Stimulated activated CD8-positive, alpha-beta memory T cell treated with anti-CD3 and anti-CD28 coated beads, Interleukin-7, amount 100 ng/mL, for 1 hour (primary cell): ENCODE results near the gene METTL4.
"Not testable (repeated sequence)": the region's sequence is repeated elsewhere in the genome, so short reads cannot be mapped to it uniquely, and the experiment has no call there.

ENCODE experiments used
- DNase-seq, 2 donors: peaks; one replicate each; pipeline ENCODE4 v3.0.0-alpha.2; 2020; ENCODE audit warnings: low read depth in 2 of 2

Gene METTL4

DNA sequence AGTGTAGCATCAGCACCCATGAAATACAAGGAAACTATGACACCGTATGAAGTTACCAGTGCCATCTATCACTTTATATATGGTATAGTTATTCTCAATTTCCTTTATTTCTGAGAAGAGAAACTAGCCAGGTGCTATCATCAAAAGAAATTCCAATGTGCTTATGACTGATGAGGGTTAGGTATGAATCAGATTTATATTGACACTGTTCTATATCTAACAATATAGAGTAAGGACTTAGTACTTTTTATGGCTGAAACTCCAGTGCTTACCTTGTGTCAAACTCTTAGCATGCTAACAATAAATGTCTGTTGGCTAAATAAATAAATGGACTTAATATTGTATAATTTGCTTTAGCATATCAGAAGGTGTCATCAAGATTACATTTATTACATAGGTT, 6.9 kb downstream of the METTL4 start:
- no peak for DNase-seq

DNA sequence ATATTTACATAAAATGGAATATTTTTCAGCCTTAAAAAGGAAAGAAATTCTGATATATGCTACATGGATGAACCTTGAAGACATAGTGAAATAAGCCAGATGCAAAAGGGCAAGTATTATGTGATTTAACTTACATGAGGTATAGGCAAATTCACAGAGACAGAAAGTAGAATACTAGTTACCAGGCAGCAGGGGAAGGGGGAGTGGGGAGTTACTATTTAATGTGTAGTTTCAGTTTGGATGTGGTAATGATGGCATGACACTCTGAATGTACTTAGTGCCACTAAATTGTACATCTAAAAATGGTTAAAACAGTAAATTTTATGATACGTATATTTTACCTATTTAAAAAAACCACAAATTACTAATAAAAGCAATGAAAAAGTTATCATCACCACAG, 12.1 kb downstream of the METTL4 start:
- DNase-seq = no peak

DNA sequence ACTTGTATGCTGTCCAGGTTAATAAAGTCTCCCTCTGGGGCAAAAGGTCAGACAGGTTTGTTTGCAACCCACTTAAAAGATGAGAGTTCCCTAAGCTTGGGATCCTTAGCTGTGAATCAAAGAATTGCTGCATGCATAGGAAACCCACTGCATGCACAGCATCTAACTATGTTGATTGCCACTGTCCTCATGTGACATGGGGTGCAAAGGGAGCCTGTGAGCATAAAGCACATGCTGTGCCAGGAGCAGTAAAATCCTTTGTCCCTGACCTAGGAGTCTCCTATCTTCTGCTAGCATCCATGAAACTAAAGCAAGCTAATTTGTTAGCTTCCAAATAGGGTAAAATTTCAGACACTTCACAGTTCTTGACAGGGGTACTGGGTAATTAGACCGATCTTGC, 13.8 kb downstream of the METTL4 start:
- DNase-seq = no peak

DNA sequence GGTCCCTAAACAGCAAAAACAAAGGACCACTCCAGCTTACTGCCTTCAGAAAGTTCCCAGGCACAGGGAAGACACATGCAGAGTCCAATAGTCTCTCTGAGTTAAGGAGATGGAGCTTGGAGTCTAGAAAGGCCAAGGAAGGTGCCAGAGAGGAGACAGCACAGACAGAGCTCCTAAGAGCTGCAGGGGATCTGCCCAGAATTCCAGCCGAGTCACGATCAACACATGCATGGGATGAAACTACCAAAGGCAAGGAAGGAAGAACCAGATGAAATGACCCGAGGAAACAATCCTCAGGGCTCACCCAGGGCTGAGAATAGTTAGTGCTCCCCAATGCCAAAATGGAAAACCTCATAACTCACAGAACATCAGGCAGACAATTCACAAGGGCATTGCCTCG, 15.4 kb downstream of the METTL4 start:
- no peak for DNase-seq

DNA sequence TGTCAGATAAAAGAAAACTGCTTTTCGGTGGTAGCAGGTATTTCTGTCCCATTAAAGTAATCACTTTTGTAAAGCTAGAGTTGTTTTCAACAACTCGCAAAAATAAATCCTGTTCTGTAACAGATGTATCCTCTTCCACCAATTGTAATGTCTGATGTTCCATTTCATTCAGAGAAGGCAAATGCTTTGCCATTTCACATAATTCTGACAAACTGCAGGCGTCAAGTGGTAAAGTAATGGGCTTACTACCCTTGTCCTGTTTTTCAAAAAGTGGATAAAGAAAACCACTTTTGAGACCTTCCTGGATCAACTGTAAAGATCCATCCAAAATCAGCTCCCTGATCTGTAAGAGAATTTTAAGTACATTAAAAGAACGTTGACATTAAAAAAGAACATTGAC, 16.6 kb downstream of the METTL4 start:
- DNase-seq = no peak

DNA sequence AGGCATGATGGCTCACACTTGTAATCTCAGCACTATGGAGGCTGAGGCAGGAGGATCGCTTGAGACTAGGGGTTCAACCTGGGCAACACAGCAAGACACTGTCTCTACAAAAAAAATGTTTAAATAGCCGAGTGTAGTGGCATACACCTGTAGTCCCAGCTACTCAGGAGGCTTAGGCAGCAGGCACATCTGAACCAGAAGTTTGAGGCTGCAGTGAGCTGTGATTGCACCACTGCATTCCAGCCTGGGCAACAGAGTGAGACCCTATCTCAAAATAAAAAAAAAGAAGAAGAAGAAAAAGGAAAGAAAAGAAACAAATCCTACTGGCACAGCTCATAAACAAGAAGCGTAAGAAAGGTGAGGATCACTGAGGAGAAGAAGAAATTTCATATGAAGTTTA, 19.9 kb downstream of the METTL4 start:
- DNase-seq = no peak

DNA sequence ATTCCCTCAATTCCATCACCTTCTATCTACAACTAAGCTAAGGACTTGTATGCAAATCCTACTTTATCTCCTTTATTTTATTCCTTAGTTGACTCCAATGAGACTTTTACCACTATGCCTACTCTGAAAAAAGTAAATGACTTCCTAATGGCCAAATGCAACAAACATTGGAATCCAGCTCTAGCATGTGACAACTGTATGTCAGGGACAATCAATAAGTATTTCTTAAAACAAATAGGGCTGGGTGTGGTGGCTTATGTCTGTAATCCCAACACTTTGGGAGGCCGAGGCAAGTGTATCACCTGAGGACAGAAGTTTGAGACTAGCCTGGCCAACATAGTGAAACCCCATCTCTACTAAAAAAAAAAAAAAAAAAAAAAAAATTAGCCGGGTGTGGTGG, 21.8 kb downstream of the METTL4 start:
- no peak for DNase-seq

DNA sequence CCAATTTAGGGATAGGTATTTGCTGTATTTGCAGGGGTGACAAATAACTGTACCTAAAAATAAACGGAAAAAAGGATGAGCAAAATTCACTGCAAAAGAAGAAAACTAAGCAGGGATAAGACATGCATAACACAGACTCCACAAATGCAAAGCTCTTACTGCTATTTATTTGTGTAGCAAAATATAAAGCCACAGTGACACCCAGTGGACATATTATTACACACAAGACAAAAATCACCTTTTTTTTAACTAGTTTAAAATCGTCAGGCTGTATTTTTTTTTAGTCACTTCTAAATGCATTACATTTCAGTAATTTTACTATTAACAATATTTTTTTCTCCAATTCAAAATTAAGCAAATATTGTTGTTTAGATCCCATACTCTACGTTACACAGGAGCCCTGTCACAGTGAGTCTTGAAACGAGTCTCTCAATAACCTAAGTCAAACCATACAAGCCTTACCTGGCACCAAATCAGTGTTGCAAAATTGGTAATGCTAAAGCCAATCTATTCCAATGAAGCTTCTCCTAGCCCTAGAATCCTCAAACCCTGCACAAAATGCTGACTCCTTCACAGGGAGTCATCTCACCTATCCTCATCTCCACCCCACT, 23.7 kb downstream of the METTL4 start:
- no peak for DNase-seq

DNA sequence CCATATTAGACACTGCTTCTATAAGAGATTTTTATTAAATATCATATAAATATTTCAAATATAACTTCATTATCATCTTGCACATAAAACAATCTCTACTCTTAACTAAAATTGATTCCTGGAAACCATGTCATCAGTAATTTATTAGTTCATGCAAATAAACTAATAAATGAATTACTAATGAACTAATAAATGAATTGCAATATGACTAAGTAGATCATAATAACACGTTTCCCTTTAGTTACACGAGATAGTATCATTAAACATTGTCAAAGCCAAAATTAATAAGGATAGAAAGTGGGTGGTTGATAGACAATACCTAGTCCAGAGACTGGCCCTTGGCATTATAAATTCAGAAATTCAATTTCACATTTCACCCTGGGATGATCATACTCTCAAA, 26.1 kb downstream of the METTL4 start:
- DNase-seq = no peak

DNA sequence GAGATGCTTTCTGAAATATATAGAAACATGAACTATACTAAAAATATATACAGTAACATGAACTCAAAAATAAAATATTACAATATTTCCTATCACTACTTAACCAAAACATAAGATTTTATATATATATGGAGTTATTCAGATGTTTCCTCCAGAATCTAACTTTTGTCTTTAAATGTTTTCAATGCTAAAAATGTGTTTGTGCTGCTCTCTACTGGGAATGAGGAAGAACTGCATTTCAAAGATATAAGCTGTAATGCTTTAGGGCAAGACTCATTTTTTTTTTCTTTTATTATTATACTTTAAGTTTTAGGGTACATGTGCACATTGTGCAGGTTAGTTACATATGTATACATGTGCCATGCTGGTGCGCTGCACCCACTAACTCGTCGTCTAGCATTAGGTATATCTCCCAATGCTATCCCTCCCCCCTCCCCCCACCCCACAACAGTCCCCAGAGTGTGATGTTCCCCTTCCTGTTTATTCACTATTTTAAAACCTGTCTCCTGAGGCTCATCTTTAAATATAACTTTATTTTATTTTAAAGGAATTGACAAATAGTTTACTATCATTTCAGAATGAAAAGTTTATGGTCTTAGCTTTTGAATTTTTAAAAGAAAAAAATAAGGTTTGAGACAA, 29.3 kb downstream of the METTL4 start:
- DNase-seq = not testable (repeated sequence)

DNA sequence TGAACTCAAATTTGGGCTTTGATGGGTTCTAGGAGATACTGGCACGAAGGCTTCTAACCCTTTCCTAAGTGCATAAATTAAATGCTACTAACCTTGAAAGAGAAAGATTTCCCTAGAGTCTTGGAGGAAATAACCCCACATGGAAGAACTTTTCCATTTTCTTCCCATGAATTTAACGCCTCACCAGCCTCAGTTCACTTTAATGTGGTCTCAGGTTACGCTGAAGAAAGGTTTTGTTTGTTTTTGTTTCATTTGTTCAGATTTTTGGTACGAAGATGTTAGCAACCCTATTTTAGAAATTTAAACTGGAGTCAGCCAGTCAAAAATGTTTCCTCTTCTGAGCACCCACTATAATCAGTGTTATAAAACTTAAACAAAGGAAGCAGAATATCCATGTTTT, 30.7 kb downstream of the METTL4 start:
- DNase-seq = no peak

DNA sequence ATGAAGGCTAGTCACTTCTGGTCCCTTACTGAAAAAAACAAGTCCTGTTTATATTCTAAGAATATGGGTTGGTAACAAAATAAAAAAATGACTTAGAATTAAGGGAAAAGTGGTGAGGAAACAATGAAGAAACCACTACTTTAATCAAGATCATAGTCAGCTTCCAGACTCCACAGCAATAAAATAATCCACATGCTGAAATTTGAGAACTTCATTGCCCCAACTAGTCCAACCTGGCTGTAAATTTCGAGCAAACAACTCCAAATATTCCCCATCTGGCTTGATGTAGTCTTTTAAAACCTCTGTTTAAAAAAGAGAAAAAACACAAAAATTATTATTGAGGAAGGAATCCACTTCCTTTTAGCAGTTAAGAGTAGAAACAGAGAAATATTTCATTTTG, 32.5 kb downstream of the METTL4 start:
- DNase-seq = no peak

DNA sequence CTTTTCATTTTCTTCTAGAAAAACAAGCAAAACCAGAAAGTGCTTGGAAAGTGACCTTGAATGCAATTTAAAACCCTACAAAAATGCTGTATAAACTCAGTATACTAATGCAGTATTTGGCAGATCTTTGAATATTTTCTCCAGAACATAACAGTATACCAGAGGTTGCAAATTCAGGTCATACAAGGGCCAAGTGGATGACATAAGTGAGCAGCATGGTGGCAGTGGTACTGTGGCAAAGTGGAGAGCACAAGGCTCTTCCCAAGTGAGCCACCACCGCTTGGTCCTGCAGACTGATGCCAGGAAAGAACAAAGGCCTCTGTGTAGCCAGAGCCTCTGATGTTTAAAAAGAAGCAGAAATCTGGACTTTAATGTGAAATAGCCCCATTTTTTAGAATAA, 33.1 kb downstream of the METTL4 start:
- DNase-seq = no peak

DNA sequence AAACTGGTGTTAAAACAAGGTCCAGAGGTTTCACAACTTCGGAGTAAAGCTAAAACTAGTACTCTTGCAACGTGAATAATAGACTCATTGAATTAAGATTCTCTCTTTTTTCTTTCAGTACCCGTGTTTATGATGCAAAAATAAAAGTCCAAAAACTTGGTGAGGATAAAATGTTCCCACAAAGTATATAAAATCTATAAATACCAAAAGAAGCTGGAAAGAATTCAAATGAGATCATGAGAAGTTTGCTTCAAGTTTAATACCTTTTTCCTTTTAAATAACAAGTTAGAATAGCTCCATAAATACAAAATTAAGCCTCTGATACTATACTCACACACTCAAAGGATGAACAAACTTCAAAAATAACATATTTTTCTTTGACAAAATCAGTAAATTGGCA, 34.0 kb downstream of the METTL4 start:
- DNase-seq = no peak

DNA sequence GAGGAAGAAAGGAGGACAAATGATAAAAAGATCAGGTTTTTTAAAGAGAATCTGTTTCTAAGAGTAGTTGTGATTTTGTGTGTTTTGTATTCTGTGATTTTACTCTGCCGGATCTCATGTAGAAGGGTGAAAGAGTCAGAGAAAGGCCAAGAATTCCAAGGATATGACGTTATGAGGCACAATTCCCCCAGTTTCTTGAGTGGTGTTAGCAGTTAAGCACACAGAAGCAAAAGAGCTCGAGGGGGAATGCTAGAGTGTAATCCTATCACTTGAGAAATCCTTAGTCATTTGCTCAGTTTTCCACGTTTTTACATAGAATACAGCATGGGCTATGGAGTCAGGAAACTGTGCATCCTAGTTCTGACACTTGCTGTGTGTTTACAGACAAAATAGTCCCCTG, 34.8 kb downstream of the METTL4 start:
- DNase-seq = no peak

DNA sequence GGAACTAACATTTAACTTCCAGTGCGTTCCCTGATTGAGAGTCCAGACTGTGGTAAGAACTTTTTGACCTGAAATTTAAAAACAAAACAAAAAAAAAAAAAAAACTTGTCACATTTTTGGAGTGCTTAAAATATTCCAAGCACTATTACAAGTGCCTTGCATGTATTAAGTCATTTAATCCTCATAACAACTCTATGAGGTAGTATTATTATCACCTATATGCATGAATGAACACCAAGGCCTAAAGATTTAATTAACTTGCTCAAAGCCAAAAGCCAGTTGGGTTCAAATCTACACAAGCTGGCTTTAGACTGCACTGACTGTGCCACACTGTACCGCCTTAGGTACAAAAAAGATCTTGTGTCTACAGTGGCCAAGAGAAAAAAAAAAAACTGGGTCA, 35.2 kb downstream of the METTL4 start:
- no peak for DNase-seq

DNA sequence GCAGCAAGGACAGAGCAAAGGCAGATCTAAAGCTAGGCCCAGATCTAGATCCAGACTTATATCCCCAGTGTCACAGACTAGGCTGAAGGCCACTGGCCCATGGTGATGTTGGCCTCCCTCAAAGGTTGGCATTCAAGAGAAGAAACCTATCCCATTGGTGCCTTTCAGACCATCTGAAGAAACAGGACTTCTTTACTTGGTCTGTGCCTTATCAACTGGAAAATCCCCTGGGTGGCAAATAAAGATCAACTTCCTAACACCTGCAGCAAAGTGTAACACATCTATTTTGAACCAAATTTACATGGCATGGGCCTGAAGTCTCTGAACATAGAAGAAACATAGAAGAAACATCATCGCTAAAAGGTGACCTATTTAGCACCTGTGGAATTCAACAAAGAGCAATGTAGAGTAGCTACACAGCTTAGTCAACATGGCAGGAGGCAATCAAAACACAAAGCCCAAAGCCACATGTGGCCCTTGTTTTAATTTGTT, 35.8 kb downstream of the METTL4 start:
- DNase-seq = no peak

DNA sequence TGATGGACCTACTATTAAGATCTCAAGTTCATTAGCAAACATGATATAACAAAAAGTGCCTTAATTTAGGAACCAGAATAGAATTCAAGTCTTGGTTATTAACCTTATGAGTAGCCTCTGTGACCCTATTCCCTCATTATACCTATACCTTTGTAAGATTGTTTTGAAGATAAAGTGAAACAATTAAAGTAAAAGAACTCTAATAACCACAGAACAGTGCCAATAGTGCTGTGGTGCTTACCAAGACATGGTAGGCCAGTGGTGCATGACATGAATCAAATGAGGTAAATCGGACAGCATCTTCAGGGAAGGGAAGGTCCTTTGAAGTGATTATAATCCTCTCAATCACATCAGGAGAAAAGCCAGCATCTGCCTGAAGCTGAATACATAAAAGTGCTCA, 36.4 kb downstream of the METTL4 start:
- no peak for DNase-seq

DNA sequence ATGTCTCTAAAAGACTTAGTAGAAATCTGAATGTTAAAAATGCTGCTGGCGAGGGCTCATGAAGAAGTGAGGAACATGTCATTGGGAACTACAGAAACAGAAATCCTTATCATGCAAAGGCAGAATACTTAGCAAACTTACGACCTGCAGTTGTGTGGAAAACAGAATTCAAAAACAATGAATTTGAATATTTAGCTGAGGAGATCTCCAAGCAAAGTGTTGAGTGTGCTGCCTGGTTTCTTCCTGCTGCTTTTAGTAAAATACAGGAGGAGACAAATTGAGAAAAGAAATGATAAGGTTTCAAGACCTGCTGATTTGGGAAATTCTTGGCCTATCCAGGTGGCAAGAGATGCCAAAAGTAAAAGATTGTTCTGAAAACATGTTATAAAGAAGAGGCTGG, 38.5 kb downstream of the METTL4 start:
- DNase-seq = no peak

DNA sequence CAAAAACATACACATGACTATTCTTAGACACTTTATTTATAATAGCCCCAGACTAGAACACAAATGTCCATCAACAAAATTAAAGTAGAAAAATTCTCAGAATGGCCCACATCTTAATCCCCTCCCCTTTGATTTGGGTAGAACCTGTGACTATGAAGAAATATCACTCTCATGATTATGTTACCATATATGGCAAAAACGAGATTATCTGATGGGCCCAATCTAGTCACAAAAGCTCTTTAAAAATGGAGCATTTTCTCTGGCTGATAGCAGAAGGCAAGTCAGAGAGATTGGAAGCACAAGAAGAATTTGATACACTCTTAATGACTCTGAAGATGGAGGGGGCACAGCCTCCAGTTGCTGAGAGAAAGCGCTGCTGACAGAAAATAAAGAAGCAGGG, 39.6 kb downstream of the METTL4 start:
- no peak for DNase-seq

DNA sequence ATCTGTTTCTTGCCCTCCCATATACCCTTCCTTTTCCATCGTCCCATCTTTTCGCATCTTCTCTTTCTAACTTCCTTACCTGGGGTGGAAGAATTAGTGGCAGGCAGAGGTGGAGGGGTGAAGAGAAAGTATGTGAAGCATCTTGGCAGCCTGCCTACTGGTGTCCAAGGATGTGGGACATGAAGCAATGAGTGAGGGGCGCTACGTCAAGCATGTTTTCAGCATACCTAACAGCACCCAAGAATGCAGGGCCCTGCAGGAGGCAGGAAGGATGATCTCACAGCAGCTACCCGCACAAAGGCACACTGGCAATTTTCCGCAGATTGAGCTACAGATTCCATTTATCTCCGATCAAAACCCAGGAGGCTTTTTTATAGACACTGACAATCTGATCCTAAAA, 42.2 kb downstream of the METTL4 start:
- DNase-seq = no peak

DNA sequence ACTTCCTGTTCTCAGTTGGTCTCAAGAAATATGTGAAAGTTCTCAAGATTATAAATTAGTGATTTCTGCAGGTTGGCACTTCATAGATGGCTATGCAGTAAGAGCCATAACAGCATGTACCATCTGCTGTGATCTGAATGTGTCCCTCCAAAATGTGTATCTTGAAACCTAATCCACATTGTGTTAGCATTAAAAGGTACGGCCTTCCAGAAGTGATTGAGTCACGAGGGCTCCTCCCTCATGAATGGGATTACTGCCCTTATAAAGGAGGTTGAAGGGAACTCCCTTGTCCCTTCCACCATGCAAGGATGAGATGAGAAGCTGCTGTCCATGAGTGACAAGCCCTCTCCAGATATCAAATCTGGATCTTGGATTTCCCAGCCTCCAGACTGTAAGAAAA, 45.0 kb downstream of the METTL4 start:
- DNase-seq = no peak

DNA sequence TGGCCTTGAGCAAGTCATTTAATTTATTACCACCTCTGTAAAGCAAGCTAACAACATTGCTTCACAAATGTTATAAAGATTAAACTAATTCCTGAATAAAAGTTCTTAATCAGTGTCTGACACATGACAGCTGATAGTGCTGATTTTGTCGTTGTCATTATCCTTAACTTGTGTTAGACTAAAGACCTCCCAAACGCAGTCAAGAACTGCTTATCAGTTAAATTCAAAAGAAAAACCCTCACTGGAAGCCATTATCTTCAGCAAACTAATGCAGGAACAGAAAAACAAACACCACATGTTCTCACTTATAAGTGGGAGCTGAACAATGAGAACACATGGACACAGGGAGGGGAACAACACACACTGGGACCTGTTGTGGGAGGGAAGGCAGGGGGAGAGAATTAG, 46.5 kb downstream of the METTL4 start:
- DNase-seq = not testable (repeated sequence)

DNA sequence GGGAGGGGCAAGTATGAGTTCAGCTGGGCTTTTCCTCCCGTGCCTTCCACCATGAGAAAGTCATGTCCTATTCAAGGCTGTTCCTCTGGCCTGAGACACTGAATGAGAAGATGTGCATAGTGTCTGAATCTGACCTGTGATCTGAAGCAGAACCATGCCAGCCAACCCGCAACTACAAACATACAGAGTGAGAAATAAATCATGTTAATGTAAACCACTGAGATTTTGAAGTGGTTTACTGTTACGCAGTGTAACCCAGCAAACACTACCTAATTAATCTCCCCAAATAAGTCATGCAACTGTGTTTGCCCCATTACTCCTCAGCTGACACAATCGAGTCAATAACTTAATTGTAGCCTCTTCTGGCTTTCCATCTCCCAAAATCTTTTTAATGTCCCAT, 49.2 kb downstream of the METTL4 start:
- no peak for DNase-seq
